HuH-7 (cell line): ENCODE measurements around the gene SLC35E4.
A peak's percentile ranks its signal among the peaks of the same experiment; 100 is the strongest.
"Not testable (repeated sequence)": the region's sequence is repeated elsewhere in the genome, so short reads cannot be mapped to it uniquely, and the experiment has no call there.

Source experiments
- DNase-seq: peaks from one replicate; pipeline ENCODE4 v3.0.0; 2011; ENCODE audit warnings: low spot score

Gene SLC35E4, protein sequence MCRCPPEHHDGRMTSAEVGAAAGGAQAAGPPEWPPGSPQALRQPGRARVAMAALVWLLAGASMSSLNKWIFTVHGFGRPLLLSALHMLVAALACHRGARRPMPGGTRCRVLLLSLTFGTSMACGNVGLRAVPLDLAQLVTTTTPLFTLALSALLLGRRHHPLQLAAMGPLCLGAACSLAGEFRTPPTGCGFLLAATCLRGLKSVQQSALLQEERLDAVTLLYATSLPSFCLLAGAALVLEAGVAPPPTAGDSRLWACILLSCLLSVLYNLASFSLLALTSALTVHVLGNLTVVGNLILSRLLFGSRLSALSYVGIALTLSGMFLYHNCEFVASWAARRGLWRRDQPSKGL

DNA sequence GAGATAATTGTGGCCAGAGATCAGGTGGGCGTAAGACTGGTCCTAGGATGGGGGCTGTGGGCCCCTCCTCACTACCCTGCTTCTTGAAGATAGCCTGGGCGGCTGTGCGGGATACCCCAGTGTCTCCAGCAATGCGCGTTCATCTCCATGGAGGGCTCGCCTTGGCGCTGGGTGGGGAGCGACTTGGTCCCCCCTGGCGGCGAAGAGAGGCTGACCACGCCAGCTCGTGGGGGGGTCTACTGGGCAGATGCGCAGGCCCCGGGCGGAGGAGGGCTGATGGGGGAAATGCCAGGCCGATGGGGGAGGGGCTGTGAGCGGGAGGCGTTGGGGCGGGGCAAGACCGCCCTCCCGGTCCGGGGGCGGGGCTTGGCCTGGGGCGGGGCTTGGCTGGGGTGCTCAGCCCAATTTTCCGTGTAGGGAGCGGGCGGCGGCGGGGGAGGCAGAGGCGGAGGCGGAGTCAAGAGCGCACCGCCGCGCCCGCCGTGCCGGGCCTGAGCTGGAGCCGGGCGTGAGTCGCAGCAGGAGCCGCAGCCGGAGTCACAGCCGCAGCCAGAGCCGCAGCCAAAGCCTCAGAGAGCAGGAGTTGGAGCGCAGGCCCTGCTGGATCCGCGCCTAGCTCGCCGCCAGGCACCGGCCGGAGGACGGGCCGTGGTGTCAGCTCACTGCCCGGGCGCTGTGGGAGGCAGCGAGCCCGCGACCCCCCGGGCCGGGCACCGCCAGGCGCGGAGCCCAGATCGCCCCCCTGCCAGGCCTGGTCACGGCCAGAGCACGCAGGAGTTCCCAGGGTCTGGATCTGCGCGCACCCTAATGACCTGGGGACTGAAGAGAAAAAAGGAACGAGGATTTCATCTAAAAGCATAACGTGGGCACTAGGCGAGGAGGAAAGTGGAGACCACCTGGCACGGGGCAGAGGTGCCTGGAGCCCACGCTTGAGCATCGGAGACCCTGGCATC is at the start of gene SLC35E4:
Gene SLC35E4 (plus strand): TSS at position 509 of the 953 bp plus-strand sequence. CDS start 670 bp downstream, outside the sequence.
- peak; percentile 92 for DNase-seq

DNA sequence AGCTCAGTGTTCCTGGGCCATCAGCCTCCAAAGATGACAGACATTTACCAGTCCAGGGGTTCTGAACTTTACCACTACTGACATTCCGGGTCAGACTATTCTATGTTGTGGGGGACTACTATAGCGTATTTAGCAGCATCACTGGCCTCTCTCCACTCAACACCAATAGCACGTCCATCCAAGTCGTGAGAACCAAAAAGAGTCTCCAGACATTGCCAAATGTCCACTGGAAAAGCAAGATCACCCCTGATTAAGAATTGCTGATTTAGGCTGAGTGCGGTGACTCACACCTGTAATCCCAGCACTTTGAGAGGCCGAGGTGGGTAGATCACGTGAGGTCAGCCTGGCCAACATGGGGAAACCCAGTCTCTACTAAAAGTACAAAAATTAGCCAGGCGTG is 49.2 kb upstream of the SLC35E4 start:
- DNase-seq: no peak

DNA sequence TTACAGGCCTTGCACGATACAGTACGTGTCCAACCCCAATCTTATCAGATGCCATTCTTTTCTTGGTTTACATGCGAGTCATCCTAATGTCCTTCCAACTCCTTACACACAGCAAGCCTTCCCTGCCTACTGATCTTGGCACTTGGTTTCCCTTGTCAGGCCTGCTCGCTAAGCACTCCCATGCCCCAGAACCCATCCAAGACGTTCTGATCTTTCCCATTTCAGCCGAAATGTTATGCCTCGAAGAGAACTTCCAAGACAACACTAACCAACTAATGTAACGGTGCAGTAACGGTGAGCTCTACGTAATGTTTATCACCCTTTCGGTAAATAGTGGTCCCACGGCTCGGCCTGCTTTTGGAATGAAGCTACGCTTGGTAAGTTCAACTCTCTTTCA is 44.4 kb upstream of the SLC35E4 start:
- DNase-seq: no peak

DNA sequence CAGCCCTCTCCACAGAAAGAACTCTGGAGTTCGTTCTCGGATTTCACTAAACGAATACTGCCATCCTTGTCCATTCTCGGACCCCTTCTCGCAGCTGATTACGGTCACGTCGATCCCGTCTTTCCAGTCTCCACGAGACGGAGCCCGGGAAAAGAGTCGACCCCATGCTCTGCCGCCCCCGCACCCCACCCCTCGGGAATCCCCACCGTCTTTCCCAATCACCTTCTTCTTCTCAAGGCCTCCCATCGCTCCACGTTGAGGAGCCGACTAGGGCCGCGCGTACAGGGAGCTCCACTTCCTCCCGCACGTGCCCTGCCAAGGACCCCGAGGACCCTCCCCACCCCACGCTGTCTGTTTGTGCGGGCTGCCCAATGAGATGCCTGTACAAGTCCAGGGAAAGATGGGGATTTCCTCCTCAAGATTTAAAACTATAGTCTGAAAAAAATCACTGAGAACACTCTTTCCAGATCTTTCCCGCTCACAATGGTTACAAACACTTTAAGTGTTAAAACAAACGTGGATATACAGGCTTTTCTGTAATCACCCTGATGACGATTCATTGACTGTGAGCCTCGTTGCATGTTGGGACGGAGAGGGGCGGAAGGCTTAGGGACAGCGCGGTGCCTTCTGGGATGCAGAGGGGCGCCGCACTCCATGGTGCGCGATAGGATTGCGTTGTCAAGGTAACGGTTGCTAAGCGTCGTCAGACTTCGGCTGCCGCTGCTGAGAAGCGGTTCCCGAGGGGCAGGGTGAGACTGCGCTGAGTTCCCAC is 43.8 kb upstream of the SLC35E4 start, which contains the start of gene PES1:
Gene PES1 (minus strand): TSS at position 323 of the 772 bp plus-strand sequence. CDS start 77 bp downstream, at position 246.
- DNase-seq: peak; percentile 95

DNA sequence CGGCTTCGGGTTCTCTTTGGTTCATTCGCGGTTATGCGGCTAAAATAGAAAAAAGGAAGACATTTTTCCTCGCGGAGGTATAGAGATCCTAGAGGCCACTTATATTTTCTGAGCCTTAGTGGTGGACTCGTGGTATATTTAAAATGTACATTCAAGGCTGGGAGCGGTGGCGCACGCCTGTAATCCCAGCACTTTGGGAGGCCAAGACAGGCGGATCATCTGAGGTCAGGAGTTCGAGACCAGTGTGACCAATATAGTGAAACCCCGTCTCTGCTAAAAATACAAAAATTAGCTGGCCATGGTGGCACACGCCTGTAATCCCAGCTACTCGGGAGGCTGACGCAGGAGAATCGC is 43.2 kb upstream of the SLC35E4 start:
- not testable (repeated sequence) for DNase-seq

DNA sequence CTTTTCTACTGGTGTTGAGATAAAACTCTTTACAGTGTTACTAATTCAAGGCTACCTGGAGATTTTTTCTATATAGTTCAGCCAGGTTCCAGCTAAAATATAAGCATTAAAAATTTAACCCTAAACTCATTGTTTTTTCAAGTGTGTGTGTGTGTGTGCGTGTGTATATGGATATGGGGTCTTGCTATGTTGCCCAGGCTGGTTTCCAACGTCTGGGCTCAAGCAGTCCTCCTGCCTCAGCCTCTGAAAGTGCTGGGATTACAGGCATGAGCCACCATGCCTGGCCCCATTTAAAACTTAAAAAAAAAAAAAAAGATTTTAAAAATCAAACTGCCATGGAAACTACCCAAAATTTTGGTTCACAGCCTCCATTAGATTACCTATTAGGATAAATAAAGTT is 39.4 kb upstream of the SLC35E4 start:
- DNase-seq: no peak

DNA sequence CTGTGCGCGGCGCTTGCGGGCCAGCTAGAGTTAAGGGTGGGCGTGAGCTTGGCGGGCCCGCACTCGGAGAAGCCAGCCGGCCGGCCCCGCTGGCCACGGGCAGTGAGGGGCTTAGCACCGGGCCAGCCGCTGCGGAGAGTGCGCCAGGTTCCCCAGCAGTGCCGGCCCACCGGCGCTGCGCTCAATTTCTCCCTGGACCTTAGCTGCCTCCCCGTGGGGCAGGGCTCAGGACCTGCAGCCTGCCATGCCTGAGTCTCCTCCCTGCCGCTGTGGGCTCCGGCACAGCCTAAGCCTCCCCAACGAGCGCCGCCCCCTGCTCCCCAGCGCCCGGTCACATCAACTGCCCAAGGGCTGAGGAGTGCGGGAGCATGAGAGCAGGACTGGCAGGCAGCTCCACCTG is 38.7 kb upstream of the SLC35E4 start:
- no peak for DNase-seq

DNA sequence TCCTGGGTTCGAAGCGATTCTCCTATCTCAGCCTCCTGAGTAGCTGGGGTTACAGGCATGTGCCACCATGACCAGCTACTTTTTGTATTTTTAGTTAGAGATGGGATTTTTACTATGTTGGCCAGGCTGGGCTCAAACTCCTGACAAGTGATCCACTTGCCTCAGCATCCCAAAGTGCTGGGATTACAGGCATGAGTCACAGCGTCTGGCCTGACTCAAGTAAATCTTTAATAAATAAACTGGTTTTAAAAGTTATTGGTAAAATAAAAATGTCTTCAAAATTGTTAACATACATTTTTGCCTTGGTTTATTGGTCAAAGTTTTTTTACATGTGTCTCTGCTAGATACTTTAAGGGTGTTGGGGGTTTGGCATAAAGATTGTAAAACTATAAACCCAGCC is 36.6 kb upstream of the SLC35E4 start:
- DNase-seq: no peak

DNA sequence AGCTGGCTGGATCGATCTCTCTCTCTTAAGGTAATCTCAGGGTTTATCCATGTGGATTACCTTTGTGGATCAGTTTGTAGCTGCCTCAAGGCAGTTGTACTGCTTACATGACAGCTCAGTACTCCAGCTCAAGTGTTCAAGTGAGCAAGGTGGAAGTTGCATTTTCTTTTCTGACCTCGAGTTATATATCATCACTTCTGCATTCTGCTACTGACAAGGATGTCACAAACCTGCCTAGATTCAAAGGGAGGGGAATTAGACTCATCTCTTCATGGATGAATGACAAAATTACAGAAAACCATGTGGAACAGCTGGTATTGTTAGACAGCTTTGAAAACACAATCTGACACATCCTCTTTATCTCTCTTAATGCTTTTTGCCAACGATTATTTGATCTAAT is 34.7 kb upstream of the SLC35E4 start:
- DNase-seq: no peak

DNA sequence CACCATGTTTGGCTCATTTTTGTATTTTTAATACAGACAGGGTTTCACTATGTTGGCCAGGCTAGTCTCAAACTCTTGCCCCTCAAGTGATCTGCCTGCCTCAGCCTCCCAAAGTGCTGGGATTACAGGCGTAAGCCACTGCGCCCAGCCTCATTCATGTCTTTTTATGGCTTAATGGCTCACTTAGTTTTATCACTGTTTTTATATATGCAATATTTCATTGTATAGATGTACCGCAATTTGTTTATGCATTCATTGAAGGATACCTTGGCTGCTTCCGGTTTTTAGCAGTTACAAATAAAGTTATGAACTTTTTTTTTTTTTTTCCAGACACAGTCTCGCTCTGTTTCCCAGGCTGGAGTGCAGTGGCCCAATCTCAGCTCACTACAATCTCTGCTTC is 34.1 kb upstream of the SLC35E4 start:
- no peak for DNase-seq

DNA sequence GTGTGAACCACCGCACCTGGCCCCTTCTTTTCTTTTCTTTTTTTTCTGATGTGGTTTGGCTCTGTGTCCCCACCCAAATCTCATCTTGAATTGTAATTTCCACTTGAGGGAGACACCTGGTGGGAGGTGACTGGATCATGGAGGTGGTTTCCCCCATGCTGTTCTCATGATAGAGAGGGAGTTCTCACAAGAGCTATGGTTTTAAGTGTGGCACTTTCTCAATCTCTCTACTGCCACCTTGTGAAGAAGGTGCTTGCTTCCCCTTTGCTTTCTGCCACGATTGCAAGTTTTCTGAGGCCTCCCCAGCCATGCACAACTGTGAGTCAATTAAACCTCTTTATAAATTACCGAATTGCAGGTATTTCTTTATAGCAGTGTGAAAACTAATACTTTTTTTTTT is 33.5 kb upstream of the SLC35E4 start:
- no peak for DNase-seq

DNA sequence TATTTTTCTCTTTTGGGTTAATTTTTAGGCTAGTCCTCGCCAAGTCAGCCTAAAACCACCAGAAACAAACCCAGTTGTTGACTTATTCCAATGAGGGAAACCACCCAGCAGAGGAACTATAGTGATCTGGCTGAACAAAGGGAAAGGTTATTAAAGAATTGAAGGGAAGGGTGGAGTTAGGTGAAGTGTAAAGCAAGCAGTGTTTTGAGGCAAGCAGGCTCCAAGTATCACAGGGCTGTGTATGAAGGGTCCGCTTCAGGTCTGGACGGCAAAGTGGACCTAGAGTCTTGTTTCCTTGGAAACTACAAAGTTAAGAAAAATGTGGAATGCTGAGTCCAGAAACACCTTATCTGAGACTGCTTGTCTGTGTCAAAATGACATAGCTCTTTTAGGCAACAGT is 31.8 kb upstream of the SLC35E4 start:
- DNase-seq: no peak

DNA sequence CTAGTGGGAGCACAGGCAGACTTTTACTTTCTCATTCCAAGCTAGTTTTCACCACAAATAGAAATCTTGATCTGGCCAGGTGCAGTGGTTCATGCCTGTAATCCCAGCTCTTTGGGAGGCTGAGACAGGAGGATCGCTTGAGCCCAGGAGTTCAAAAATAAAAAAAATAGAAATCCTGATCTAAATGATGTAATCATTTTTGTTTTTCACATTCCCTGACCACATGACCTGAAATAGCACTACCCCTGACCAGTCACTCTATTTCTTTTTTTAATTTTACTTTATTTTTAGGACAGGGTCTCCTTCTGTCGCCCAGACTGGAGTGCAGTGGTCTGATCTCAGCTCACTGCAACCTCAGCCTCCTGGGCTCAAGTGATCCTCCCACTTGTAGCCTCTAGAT is 30.9 kb upstream of the SLC35E4 start:
- DNase-seq: no peak

DNA sequence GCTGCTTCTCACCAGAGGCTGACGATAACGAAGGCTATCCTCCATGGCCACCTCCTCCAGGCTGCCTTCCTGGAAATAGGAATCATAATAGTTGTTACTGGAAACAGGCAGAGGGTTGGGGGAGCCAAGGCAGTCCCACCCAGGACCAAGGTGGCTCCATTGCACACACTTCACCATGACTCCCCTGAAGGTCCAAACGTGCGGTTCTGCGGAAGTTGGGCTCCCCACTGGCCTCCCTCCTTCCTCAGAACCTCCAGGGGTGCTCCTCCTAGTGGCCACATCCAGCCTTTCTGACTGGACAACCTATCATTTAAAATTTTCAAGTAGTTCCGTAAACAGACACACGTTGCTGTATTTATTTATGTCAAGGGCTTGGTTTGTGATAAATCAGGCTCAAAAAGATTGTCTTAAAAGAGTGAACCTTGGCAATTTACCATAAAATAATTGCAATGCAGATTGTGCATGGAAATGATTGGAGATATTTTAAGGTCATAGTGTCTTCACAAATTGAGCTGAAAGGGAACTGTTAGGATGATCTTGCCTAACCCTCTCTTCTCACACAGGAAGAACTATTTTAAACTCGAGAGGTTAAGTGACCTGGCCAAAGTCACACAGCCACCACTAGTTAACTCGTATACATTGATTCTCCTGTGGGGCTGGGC is 30.0 kb upstream of the SLC35E4 start:
- DNase-seq: peak; percentile 72

DNA sequence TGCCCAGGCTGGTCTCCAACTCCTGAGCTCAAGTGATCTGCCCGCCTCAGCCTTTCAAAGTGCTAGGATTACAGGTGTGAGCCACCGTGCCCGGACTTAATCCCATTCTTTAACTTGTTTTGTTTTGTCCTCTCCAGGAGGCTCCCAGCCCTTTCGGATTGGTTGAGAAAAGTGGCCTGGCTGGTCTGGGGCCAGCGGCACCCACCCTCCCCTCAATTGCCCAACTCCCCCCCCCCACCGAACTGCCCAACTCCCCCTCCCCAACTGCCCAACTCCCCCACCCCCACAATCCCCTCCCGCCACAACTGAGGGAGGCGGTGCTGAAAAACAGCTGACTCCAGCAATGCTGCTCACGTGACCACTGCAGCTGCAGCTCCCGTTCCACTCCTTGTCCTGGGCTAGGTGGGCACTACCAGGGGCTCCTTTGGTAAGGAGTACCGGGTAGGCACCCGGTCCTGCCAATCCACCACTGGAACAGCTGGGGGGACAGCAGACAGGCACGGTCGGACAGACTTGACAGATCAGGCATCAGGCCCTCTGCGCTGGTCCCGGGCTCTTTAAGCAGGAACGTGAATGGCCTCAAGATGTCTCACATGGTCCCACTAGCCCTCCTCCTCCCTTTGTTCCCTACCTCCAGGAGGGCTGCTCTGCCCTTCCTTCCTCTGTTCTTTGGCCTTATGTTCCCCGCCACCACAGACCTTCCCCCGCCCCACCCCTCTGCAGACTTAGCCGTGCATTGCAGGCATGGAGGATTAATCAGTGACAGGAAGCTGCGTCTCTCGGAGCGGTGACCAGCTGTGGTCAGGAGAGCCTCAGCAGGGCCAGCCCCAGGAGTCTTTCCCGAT is 28.9 kb upstream of the SLC35E4 start, which contains the start of gene TCN2:
Gene TCN2 (plus strand): TSS at position 720 of the 845 bp plus-strand sequence. CDS start 158 bp downstream, outside the sequence.
- DNase-seq: peak; percentile 79

DNA sequence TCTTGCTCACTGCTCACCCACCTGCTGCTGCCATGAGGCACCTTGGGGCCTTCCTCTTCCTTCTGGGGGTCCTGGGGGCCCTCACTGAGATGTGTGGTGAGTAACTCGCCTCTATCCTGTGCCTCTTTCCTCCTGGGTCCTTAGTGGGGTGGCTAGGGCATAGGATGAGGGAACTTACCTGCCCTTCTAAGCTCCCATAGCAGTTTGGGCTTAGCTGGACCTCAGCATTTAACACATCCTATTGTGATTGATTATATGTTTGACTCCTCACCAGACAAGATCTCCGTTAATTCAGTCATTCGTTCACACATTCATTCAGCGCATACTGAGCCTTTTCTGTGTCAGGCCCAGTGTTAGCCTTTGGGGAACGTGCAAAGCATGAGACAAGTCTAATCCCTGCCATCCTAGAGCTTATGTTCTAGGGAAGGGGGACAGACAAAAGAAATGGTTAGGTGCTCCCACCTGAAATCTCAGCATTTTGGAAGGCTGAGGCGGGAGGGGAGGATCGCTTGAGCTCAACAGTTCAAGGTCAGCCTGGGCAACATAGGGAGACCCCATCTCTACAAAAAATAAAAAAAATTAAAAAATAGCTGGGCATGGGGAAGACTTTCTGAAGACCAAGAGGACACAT is 28.2 kb upstream of the SLC35E4 start:
- no peak for DNase-seq

DNA sequence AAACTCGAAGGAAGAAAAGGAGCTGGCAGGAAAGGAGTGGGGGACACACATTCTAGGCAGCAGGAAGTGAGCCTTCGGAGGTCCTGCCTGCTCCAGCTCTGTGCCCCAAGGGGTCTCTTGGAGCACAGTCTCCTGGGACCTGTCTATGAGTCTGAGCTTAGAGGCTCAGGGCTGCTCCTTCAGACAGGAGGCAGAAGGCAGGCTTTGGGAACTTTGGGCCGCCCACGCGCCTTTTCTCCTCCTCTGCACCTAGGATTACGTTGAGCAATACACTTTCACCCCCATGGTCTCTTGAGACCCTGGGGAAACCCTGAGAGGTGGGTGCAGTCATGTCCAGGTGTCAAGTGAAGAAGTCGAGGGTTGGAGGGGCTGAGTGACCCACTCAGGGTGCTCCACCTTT is 27.6 kb upstream of the SLC35E4 start:
- no peak for DNase-seq

DNA sequence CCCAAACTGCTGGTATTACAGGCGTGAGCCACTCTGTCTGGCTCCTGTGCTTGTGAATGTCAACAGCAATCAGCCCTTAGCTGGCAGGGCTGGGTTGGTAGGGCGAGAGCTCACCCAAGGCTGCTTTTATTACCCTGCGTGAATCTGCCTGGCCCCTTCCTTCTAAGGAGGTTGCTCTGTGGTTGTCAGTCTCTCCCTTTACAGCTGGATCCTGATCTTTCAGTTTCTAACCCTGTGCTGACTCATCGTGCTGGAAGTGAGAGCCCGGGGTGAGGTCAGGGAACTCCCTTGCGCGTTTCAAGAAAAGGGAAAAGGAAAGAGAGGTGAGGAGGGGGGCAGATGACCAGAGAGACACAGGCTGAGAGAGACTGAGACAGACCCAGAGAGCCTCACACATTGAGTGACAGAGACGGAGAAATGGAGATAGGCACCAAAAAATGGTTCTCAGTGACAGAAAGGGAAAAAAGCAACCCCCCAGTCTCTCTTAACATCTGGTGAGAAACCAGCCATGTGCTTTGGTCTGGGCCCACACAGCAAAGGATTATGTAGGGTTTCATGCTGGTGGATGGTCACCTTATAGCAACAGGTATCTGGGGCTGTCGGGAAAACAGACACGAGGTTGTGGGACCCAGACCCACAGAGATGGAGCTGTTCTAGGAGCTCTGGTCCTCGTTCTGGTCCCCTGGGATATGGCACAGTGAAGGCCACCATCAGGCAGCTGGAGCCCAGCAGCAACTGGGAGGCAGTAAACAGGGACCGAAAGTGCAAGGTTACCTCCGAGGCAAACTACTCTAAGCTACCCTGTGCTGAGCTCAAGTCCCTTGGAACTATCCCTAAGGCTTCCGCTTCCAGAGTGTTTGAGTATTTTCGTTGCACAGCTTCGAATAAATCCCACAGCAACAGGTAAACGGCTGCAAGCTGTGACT is 26.1 kb upstream of the SLC35E4 start:
- no peak for DNase-seq

DNA sequence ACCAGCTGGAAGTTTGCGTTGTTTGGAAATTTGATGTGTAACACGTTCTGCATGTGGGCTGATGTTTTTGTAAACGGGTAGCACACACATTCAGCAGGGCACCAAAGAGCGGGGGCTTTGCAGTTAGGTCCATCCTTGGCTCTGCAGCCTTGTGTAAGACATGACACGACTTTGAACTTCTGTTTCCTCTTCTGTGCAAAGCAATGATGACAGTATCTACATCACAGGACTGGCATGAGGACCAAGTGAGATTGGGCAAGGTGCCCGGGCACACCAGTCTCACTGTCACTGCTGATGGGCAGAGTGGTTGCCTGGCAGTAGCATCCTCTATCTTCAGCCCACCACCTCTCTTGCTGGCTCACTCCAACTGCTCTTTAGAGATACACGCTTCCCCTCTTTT is 25.3 kb upstream of the SLC35E4 start:
- DNase-seq: no peak
